Measurements from ENCODE around the gene HHEX. TPM values are rescaled to one million over a fixed set of nuclear protein-coding genes. Genes with fewer than 3 reads are reported as not detected.
A peak's percentile ranks its signal among the peaks of the same experiment; 100 is the strongest.

The HHEX gene
- total RNA-seq, 1 experiment from 2014 or later, result 0.06 TPM

GRCh38 chr10:92692697-92693533 is 3.2 kb downstream of the HHEX start:
- no peak for DNase-seq (ENCODE audit: low read depth)

GRCh38 chr10:92693534-92693893 is 3.8 kb downstream of the HHEX start:
- no peak for DNase-seq (ENCODE audit: low read depth)

GRCh38 chr10:92695679-92696605 is 6.2 kb downstream of the HHEX start:
- DNase-seq (ENCODE audit: low read depth), result no peak

GRCh38 chr10:92696606-92697383 is 7.0 kb downstream of the HHEX start:
- DNase-seq (ENCODE audit: low read depth), result no peak

- DNase-seq (ENCODE audit: low read depth), result no peak
These were observed 8.1 kb downstream of the HHEX start for GRCh38 chr10:92697663-92698511.

GRCh38 chr10:92699193-92699517 is 9.4 kb downstream of the HHEX start:
- no peak for DNase-seq (ENCODE audit: low read depth)

GRCh38 chr10:92699518-92700381 is 10.0 kb downstream of the HHEX start:
- DNase-seq (ENCODE audit: low read depth), result peak; percentile 50

GRCh38 chr10:92702301-92702916 is 12.7 kb downstream of the HHEX start:
- DNase-seq (ENCODE audit: low read depth), result no peak

GRCh38 chr10:92712016-92712889 is 22.5 kb downstream of the HHEX start:
- peak; percentile 21 for DNase-seq (ENCODE audit: low read depth)

GRCh38 chr10:92714152-92714845 is 24.5 kb downstream of the HHEX start:
- no peak for DNase-seq (ENCODE audit: low read depth)

GRCh38 chr10:92714872-92715271 is 25.1 kb downstream of the HHEX start:
- DNase-seq (ENCODE audit: low read depth), result no peak

GRCh38 chr10:92719991-92720830 is 30.5 kb downstream of the HHEX start:
- DNase-seq (ENCODE audit: low read depth), result no peak

- DNase-seq (ENCODE audit: low read depth), result no peak
These were observed 31.0 kb downstream of the HHEX start for GRCh38 chr10:92720831-92721165.

GRCh38 chr10:92722349-92722748 is 32.6 kb downstream of the HHEX start:
- DNase-seq (ENCODE audit: low read depth), result no peak

GRCh38 chr10:92727141-92727540 is 37.4 kb downstream of the HHEX start:
- no peak for DNase-seq (ENCODE audit: low read depth)

GRCh38 chr10:92727550-92727949 is 37.8 kb downstream of the HHEX start:
- DNase-seq (ENCODE audit: low read depth), result peak; percentile 11

GRCh38 chr10:92729886-92730285 is 40.1 kb downstream of the HHEX start:
- DNase-seq (ENCODE audit: low read depth), result no peak
